Inferior parietal cortex (tissue), 1 donor: Measurements from ENCODE around the gene RPL41.

Experiments used
- DNase-seq: peaks from one replicate; pipeline ENCODE4 v3.0.0-alpha.2; 2016; ENCODE audit errors: extremely low spot score

Gene RPL41

DNA sequence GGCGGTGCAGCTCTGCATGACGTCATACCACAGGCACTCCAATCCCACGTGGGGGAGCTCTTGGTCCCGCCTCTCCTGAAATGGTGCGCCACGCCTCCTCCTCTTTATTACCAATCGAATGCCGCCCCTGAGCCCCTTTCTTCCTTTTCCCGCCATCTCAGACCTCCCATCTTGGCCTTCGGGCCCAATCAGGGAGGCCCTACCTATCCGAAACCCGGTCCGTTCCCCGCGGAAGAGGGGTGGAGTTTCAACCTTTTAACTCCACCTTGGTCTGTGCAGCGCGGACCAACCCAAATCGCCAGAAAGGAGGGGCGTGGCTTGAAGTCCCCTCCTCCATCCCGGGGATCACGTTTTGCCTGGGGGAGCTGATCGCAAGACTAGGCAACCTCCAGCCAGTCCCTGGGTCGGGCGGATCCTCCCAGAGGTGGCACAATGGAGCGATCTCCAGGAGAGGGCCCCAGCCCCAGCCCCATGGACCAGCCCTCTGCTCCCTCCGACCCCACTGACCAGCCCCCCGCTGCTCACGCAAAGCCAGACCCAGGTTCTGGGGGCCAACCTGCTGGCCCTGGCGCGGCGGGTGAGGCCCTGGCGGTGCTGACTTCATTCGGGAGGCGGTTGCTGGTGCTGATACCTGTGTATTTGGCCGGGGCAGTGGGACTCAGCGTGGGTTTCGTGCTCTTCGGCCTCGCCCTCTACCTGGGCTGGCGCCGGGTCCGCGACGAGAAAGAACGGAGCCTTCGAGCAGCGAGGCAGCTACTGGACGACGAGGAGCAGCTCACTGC, 11.6 kb downstream of the RPL41 start, which contains the start of gene ESYT1:
Gene ESYT1 (plus strand): TSS at position 380 of the 782 bp plus-strand sequence. CDS start 53 bp downstream, at position 433.
- peak; percentile 98 for DNase-seq

DNA sequence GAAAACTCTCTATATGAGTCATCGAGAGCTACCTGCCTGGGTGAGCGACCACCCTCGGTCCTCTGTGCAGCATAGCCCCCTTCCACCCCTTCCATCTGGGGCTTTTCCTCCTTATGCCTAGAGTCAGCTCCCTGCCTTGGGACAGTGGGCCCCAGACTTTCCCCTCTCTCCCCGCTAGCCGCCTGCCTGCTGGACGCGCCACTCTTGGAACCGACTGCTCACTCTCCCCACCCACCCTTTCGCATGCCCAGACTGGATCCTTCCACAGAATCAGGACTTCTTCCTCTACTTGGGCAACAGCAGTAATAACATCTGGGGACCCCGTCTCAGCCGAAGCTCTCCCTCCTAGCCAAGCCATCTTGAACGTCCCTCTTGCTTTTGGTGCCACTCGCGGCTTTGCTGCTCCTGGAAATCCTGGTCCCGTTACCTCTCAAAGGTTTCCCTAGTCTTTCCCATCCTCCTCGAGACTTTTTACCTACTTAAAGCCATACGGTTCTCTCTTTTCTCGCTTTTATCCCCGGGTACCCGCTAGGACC, 12.3 kb downstream of the RPL41 start:
- DNase-seq = no peak

DNA sequence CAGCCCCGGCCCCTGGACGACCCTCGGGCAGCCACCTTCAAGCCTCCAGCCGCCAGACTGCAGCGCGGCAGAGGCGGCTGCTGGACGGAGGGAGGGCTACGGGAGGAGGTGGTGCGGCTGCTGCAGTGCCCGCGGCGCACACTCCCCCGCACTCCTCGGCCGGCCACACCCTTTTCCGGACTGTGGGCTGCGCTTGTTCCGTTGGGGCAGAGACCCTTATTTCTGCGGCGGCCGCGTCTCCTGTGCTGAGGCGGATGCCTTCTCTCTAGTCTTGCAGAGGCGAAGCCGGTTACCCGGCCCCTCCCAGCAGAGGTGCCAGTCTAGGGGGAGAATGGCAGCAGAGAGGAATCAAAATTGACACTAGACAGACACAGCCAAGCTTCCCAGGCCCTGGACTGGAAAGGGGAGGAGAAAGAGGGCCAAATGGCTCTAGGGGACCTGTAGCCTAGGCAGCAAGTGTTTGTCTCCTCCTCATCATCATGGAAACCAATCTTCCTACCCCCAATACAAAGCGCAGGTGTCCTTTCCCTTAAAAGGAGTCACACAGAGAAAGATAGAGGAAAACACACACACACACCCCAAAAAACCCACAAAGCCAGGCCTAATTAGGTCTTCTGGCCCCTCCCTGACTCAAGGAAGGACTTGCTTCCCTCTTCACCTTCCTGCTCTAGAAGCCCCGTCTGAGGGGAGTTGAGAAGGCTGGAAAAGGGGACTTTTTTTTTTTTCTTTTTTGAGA, 12.9 kb downstream of the RPL41 start:
- DNase-seq = no peak

DNA sequence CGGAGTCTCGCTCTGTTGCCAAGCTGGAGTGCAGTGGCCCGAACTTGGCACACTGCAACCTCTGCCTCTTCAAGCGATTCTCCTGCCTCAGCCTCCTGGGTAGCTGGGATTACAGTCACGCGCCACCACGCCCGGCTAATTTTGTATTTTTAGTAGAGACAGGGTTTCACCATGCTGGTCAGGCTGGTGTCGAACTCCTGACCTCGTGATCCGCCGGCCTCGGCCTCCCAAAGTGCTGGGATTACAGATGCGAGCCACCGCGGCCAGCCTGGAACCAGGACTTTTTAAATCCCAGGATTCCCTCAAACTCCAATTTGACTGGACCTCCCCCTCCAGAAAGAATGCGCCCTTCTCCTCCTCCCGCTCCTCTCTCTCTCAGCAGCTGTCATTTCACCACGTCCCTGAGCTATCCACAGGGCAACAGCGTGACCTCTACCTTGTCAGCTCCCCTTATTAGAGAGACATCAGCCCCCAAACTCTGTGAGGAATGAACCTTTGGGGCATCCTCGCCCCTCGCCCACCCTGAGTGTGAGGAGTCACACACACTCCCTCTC, 13.6 kb downstream of the RPL41 start:
- no peak for DNase-seq

DNA sequence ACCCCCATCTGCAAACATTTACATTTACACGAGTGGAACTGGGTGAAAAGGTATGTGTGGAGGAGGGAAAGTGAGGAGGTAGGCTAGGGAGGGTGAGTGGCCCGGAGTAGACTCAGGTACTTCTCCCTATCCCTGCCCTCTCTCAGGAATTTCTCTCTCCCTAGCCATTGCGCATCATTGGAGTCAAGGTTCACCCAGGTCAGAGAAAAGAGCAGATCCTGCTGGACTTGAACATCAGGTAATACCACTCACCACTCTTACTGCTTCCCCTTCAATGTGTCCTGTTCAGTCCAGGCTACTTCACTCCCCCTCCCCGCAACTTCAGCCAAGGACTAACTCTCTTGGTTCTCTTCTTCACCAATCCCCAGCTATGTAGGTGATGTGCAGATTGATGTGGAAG, 14.4 kb downstream of the RPL41 start:
- no peak for DNase-seq

DNA sequence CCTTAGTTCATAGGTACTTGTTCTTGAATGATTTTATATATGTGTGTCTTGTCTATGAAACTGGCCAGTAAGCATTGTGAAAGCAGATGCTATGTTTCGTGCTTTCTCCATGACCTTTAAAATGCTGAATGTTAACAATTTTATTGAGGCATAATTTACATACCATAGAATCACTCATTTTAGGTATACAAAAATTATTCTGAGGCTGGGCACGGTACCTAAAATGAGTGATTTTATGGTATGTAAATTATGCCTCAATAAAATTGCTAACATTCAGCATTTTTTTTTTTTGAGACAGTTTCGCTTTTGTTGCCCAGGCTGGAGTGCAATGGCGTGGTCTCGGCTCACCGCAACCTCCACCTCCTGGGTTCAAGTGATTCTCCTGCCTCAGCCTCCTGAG, 18.5 kb downstream of the RPL41 start:
- no peak for DNase-seq

DNA sequence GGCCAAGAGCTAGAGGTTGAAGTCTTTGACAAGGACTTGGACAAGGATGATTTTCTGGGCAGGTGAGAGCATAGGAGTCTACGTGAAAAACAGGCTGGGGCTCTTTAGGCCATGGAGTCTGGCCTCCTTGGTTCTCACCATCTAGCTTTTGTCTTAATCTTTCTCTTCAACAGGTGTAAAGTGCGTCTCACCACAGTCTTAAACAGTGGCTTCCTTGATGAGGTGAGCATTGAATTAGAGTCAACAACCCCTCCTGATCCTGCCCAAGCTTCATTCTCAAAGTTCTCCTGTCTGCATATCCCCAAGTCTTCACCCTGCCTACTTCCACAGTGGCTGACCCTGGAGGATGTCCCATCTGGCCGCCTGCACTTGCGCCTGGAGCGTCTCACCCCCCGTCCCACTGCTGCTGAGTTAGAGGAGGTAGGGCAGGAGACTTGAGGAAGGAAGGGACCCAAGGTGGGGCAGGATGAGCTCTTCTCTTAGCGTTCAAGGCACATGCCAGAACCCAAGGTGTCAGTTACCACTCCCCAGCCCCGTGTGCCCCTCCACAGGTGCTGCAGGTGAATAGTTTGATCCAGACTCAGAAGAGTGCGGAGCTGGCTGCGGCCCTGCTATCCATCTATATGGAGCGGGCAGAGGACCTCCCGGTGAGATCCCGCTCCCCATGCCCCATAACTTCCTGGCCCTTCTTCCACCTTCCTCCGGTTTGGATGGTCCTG, 21.6 kb downstream of the RPL41 start:
- DNase-seq = no peak

DNA sequence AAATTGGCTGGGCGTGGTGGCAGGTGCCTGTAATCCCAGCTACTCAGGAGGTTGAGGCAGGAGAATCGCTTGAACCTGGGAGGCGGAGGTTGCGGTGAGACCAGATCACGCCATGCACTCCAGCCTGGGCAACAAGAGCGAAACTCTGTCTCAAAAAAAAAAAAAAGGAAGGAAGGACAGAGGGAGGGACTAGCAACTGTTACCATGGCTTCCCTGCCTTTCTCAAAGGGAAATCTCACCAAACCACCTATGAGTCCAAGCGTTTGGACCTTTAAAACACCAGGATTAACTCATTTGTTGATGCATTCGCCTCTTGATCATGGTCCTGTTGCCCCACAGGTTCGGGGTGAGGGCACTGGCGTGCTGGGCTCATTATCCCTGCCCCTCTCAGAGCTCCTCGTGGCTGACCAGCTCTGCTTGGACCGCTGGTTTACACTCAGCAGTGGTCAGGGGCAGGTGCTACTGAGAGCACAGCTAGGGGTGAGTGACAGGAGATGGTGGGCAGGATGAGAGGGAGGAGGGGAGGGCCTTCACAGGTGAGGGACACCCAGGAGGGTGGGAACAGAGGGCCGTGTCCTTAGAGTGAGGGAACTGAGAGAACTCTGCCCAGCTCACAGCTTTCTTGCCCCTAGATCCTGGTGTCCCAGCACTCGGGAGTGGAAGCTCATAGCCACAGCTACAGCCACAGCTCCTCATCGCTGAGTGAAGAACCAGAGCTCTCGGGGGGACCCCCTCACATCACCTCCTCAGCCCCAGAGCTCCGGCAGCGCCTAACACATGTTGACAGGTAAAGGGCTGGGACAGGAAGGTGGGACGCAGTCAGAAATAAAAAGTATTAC, 25.7 kb downstream of the RPL41 start:
- no peak for DNase-seq

DNA sequence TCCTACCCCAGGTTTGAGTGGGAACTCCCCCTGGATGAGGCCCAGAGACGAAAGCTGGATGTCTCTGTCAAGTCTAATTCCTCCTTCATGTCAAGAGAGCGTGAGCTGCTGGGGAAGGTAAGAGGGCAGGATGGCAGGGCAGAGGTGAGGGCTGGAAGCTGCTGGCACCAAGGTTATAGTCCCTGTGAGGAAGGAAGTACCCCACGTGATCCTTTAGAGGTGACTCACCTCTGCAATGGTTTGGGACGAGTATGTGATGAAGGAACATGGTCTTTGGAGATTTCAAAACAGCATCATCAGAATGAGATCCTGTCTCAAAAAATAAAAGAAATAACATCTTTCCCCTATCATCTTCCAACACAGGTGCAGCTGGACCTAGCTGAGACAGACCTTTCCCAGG, 26.8 kb downstream of the RPL41 start:
- no peak for DNase-seq

DNA sequence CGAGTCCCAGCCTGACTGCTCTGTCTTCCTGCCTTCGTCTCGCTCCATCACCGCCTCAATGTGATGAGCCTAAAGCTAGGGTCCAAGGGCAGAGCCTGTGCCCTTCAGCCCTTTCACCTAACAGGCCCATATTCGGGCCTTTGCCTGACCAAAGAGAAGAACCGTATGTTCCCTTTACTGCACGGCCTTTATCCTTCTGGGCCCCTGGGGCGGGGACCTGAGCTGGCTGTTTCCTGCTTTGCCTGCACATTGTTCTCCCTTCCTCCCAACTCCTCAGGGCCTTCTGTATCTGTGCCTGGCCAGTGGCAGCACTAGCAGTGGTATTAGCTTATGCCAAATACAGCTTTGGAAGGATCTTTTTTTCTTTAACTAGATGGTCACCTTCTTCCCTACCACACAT, 27.4 kb downstream of the RPL41 start:
- no peak for DNase-seq

DNA sequence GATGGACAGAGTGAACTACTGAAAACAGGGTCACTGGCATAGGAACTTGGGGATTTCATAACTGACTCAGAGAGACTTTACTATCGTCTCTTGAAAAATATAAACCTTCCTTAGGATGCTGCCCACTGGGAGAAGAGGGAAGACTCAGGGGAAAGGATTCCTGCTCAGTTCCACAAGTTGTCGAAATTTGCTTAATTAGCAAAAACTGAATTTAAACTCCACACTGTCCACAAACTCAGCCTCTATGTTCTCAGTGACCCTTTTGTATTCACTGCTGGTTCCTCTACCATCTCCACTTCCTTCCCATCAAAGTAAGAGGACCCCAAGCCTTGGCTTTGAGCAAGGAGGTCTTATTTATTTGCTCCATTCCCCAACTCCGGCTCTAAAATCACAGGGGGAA, 28.8 kb downstream of the RPL41 start:
- no peak for DNase-seq

DNA sequence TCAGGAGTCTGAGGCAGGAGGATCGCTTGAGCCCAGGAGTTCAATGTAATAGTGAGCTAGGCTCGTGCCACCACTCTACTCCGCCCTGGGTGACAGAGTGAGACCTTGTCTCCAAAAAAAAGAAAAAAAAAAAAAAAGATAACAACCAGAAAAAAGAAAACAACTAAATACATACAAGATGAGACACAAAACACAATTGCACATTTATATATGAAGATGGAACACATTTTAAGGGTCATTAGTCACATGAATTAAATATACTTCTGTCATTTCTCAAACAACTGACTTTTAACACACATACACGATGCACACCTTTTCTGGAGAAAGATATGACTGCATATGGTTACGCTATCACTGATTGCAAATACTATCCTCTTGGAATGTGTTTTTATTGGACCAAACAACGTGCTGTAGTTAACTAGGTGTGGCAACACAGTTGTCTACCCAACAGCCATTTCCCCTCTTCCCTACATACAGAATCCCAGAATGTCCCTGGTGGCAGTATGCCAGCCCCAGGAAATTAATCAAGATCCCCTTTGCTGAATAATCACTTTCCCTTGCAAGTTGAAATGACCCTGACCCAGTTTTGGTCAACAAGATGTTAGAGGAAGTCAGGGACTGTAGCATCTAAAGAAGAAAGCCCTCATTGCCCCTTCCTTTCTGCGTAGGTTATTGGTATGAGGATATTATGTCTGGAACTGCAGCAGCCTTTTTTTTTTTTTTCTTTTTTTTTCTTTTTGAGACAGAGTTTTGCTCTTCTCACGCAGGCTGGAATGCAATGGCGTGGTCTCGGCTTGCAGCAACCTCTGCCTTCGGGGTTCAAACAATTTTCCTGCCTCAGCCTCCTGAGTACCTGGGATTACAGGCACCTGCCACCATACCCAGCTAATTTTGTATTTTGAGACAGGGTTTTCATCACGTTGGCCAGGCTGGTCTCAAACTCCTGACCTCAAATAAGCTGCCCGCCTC, 30.3 kb downstream of the RPL41 start:
- no peak for DNase-seq

DNA sequence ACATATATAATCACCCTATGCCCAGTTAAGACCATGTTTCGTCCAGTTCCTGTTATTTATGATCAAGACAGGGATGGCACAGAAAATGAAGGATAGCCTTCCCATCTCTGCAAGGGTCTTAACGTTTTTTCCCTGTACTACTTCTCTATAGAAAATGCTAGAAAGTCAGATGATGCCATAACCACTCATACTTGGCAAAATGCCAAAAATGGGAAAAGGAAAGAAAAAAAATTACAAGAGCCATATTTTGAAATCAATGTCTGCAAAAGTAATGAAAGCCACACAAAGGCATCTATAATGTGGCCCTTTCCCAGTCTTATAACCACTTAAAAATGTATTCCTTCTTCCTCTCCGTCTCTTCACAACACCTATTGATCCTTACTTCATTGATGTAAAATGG, 34.1 kb downstream of the RPL41 start:
- DNase-seq = no peak

DNA sequence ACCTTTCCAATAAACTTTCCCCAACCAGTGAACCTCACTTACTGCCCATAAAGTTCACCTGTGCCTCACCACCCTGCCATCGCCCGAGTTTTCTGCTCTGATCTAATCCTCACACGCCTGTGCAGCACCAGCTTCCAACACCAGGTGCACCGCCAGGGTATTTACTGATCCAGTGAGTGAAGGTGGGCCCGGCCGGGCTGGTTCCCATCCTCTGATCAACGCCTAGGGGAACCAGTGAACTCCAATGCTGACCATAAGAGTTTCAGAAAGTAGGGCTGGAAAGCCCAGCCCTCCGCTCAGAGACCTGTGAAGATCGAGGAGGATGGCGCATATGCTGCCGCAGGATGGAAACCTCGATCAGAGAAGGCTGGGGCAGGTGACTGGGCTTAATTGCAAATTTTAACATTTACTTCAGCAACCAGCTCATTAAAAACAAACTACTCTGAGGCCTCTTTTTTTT, 35.3 kb downstream of the RPL41 start:
- no peak for DNase-seq

DNA sequence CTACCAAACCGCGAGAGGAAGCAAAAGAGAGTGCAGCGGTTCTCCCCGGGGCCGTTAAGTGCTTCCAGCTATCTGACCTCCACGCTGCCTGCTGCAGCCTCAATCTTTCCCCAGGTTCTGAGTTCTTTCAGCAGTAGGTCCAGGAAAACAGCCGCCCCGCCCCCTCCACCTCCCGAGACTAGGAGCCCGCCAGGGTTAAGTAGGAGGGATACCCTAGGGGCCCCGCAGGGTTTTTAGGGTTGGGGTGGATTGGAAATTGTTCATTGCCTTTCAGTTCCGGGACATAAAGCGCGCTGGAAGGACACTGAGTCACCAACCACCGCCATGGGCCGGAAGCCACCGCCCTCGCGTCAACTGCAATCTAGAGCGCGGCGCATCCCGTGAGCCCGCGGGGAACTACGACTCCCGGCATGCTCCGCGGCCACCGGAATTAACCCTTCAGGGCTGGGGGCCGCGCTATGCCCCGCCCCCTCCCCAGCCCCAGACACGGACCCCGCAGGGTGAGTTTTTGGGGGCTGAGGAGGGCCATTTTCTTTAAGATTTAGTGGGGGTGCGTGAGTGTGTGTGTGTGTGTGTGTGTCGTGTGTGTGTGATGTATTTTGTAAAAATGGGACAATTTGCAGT, 35.8 kb downstream of the RPL41 start, which contains the start of gene MYL6B:
Gene MYL6B (plus strand): TSS at position 456 of the 624 bp plus-strand sequence. CDS start 1,332 bp downstream, outside the sequence.
- peak; percentile 92 for DNase-seq

DNA sequence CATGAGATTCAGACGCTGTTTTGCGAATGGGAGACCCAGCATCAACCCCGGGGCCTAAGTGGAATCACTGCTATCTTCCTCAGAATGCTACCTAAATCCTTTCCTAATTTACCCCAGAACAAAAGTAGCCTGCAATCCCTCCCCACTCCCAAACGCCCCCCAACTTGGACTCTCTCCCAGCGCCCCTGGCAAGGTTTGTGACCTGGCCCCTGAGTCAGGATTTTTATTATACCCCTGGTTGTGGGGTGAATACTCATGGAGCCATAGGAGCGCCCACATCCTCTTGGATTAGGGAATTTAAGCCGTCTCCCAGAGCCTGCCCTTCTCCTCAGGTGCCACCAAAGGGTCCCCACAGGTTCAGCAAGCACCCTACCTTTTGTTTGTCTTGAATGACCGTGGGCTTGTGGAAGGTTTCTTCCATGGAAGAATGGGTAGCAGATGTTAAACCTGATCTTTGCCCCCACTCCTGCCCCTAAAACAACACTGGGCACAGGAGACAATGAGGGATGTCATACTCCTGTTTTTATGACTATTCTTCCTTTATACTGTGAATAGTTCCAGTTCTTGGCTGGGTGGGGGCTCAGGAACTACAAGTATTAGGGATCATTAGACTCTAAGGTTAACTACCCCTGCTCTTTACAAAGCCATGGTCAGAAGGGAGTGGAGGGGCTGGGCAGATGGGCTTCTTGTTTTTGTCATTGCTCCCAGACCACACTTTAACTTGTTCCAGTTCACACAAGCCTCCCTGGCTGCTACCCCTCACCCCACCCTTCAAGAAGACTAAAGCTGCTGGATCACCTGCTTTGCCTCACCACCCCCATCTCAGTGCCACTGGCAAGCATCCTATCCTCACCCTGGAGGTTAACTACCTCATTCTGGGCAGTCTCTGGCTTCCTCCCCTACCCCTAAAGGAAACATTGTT, 36.6 kb downstream of the RPL41 start:
- no peak for DNase-seq

DNA sequence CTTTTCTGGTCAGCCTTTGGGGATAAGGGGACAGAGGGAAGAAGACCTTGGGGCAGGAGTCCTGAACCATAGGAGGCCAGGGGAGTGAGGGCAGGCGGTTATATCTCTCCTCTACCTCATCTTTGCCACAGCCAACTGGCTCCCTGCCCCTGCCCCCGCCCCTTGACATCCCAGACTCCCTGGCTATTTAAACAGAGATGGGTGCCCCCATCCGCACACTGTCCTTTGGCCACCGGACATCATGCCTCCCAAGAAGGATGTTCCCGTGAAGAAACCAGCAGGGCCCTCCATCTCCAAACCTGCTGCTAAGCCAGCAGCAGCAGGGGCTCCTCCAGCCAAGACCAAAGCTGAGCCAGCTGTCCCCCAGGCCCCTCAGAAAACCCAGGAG, 37.2 kb downstream of the RPL41 start:
- DNase-seq = no peak

DNA sequence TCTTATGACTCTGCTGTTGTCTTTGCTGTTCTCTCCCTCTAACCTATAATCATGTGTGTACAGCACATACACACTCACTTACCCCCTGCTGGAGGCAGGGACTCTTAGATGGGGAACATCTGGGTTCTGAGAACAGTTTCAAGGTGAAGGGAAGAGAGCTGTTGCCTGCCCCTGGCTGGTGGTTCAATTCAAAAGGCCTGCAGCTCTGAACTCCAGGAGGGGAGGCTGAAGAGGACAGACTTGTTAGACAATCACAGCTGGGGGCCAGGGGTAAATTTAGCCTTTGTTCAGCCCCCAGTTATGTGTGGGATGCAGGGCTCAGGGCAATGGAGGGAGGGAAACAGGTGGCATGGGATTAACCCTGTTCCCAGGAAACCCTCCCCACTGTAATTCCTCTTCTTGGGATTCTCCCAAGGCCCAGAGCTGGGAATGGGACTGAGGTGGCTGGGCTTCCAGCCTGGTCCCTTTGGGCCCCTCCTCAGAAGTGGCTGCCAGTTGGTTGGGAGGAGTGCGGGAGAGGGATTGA, 37.9 kb downstream of the RPL41 start:
- DNase-seq = no peak
